Uterus (tissue), 2 donors: Measurements from ENCODE around the gene CD46.

Source experiments
- CTCF ChIP-seq, 4 experiments: fragments of 200-600 bp in 2 of 4; fragments of 450-650 bp in 2 of 4; sonication (generic) in 2 of 4; IDR thresholded peaks; one replicate each; pipeline ENCODE4 v1.5.1; 2016 to 2019; ENCODE audit warnings: antibody characterized with exemption in 4 of 4, mild to moderate bottlenecking in 2 of 4, moderate library complexity in 1 of 4
- POLR2A ChIP-seq, 2 donors: fragments of 450-650 bp; IDR thresholded peaks; one replicate each; pipeline ENCODE4 v1.6.1; 2016; ENCODE audit warnings: antibody characterized with exemption in 2 of 2, mild to moderate bottlenecking in 1 of 2, moderate library complexity in 1 of 2

DNA sequence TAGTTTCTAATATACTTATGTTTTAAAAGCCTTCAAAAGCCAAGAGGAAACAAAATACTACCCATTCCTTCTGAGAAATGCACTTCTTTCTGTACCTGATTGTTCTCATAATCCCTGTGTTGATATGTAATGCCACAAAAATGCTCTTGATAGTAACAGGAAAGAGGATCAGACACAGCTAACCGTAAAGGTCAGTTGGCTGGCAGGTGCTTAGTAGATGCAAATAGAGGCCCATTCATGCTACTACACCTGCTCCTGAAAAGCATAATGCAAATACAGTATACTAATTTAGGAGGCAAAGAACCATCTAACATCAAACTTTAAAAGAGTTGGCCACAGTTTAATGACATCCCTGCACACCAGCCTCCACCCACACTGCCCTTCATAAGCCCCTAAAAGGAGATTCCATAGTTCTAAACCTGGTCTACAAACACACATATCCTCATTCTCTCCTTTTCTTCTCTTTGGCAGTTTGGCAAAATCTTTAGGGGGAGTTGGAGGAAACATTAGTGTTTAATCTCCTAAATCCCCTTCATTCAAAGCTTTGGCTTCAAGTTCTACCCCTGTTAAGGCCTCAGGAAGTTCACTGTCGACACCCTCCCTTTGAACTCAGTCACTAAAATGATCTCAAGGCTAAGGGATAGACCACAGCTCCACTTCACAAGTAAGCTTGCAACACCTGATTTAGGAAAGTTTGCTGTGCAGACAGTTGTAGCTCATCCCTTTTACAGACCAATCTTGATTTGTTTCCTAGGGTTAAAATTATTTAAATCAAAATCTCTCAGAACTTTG lies 2.9 kb upstream of the CD46 start:
- TF ChIP-seq CTCF (IDR thresholded peaks at IDR 0.05) (no peak), POLR2A (IDR thresholded peaks at IDR 0.05) (no peak)
